KMS-11 (cell line): ENCODE results near the gene LSM10.

Experiments used
- H2AFZ ChIP-seq: fragments of 200-600 bp; sonication (generic); 2 replicates; pipeline ENCODE4 v1.6.1; 2016; ENCODE audit warnings: antibody characterized with exemption, mixed run types, low read depth
- H3K27ac ChIP-seq: fragments of 200-600 bp; sonication (generic); 2 replicates; pipeline ENCODE4 v1.6.1; 2016; ENCODE audit warnings: mild to moderate bottlenecking, mixed run types
- H3K27me3 ChIP-seq: fragments of 200-600 bp; sonication (generic); 2 replicates; pipeline ENCODE4 v1.6.1; 2017; ENCODE audit warnings: mild to moderate bottlenecking, low read depth, mixed run types, moderate library complexity; ENCODE audit not compliant: insufficient read depth
- H3K36me3 ChIP-seq: fragments of 200-600 bp; sonication (generic); 2 replicates; pipeline ENCODE4 v1.6.1; 2017; ENCODE audit warnings: mild to moderate bottlenecking, mixed run types; ENCODE audit not compliant: insufficient read depth
- H3K4me1 ChIP-seq: fragments of 200-600 bp; sonication (generic); 2 replicates; pipeline ENCODE4 v1.6.1; 2016; ENCODE audit warnings: mild to moderate bottlenecking, low read depth, mixed run types; ENCODE audit not compliant: poor library complexity, severe bottlenecking
- H3K4me2 ChIP-seq: fragments of 200-600 bp; sonication (generic); 2 replicates; pipeline ENCODE4 v1.7.0; 2016; ENCODE audit warnings: mild to moderate bottlenecking, mixed run types
- H3K4me3 ChIP-seq: fragments of 200-600 bp; sonication (generic); IDR thresholded peaks from 2 replicates; pipeline ENCODE4 v1.6.1; 2017; ENCODE audit warnings: low read depth, low read length, mixed read lengths; ENCODE audit not compliant: insufficient read depth
- H3K79me2 ChIP-seq: fragments of 200-600 bp; sonication (generic); 2 replicates; pipeline ENCODE4 v1.6.1; 2016; ENCODE audit warnings: low read depth, mixed run types; ENCODE audit not compliant: insufficient read depth
- H3K9ac ChIP-seq: fragments of 200-600 bp; sonication (generic); 2 replicates; pipeline ENCODE4 v1.6.1; 2016; ENCODE audit warnings: mild to moderate bottlenecking, mixed run types
- H4K20me1 ChIP-seq: fragments of 200-600 bp; sonication (generic); 2 replicates; pipeline ENCODE4 v1.6.1; 2016; ENCODE audit warnings: mild to moderate bottlenecking, mixed run types; ENCODE audit not compliant: insufficient read depth
- TF ChIP-seq, protein P1 (sequence below): fragments of 200-600 bp; sonication (generic); conservative IDR thresholded peaks from 2 replicates; pipeline ENCODE4 v1.6.1; 2017; ENCODE audit warnings: low read depth, mild to moderate bottlenecking, antibody characterized with exemption, low read length, moderate library complexity, mixed read lengths

LSM10 gene

DNA sequence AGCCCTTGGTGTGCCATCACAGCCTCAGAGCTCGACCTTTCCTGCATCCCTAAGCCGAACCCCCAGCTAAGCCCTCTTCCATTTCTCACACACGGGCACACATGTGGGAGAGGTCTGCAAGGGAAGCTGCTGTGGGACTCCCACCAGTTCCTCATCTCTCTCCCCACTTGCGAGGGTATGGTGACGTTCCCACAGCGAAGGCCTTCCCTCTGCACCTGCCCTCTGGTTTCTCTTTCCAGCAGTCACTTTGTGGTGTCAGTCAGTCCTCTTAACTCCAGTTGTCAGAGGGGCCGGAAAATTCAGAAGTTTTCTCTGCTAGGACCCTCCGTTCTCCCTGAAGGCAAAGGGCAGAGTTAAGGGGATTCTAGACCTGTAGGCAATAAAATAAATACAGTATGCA, 6.4 kb downstream of the LSM10 start:
- H3K4me2 ChIP-seq: no peak overlapping the region

DNA sequence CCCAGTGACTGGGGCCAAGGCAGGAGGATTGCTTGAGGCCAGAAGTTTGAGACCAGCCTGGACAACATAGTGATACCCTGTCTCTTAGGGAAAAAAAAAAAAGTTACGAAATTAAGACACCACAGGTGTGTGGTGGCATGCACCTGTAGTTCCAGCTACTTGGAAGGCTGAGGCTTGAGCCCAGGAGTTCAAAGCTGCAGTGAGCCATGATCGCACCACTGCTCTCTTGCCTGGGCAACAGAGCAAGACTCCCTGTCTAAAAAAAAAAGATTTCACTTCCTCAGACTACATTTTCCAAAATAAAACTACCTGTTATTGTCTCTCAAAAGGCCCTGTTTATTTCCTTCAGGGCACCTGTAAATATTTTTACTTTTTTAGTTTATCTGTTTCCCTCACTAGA, 7.3 kb downstream of the LSM10 start:
- Histone ChIP-seq H2AFZ (no peak overlapping the region), H3K79me2 (no peaks in the 10 kb centered on the region; the same call in 1 of the 2 replicates), H3K27ac (no peak overlapping the region), H3K4me3 (no peak overlapping the region), H3K4me2 (peak overlapping the region; percentile 3; the same call in 1 of the 2 replicates), H3K9ac (no peak overlapping the region), H3K36me3 (no peaks in the 10 kb centered on the region), H3K4me1 (peaks cover 37% of the 10 kb centered on the region), H4K20me1 (no peaks in the 10 kb centered on the region), H3K27me3 (no peaks in the 10 kb centered on the region)
- TF ChIP-seq, protein P1, sequence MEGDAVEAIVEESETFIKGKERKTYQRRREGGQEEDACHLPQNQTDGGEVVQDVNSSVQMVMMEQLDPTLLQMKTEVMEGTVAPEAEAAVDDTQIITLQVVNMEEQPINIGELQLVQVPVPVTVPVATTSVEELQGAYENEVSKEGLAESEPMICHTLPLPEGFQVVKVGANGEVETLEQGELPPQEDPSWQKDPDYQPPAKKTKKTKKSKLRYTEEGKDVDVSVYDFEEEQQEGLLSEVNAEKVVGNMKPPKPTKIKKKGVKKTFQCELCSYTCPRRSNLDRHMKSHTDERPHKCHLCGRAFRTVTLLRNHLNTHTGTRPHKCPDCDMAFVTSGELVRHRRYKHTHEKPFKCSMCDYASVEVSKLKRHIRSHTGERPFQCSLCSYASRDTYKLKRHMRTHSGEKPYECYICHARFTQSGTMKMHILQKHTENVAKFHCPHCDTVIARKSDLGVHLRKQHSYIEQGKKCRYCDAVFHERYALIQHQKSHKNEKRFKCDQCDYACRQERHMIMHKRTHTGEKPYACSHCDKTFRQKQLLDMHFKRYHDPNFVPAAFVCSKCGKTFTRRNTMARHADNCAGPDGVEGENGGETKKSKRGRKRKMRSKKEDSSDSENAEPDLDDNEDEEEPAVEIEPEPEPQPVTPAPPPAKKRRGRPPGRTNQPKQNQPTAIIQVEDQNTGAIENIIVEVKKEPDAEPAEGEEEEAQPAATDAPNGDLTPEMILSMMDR: no peak

More for the DNA sequence above, 6.4 kb downstream of the LSM10 start:
- no peak overlapping the region for H3K9ac ChIP-seq
- H3K4me3 ChIP-seq: no peak overlapping the region
- peaks cover 39% of the 10 kb centered on the region for H3K4me1 ChIP-seq
- H2AFZ ChIP-seq: no peak overlapping the region
- no peaks in the 10 kb centered on the region for H3K36me3 ChIP-seq
- no peaks in the 10 kb centered on the region for H3K27me3 ChIP-seq
- TF ChIP-seq, protein P1: no peak
- H4K20me1 ChIP-seq: no peaks in the 10 kb centered on the region
- H3K79me2 ChIP-seq: peaks cover 1% of the 10 kb centered on the region; the same call in 1 of the 2 replicates
- no peak overlapping the region for H3K27ac ChIP-seq

DNA sequence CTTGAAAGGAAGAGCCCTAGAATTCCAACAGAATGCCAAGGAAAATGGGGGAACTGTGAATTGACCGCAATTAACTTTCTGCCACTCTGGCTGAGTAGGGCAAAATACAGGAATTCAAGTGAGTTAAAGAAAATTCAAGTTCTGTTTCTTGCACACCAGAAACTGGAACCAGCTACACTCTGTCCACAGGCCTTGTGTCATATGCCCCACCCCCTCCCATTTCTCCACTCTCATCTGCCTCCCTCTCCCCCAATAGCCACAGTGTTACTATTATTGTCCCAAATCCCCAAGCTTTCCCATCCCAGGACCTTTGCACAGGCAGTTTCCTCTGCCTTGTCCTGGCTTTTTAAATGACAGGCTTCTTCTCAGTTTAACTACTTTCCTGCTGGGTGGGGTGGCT, 7.7 kb downstream of the LSM10 start:
- Histone ChIP-seq H3K27ac (no peak overlapping the region), H2AFZ (no peak overlapping the region), H3K4me1 (peaks cover 37% of the 10 kb centered on the region), H3K4me3 (no peak overlapping the region), H4K20me1 (no peaks in the 10 kb centered on the region), H3K9ac (no peak overlapping the region), H3K27me3 (no peaks in the 10 kb centered on the region), H3K36me3 (no peaks in the 10 kb centered on the region), H3K4me2 (no peak overlapping the region; the same call in 1 of the 2 replicates), H3K79me2 (peaks cover 3% of the 10 kb centered on the region; the same call in 1 of the 2 replicates)
- TF ChIP-seq, protein P1: no peak

DNA sequence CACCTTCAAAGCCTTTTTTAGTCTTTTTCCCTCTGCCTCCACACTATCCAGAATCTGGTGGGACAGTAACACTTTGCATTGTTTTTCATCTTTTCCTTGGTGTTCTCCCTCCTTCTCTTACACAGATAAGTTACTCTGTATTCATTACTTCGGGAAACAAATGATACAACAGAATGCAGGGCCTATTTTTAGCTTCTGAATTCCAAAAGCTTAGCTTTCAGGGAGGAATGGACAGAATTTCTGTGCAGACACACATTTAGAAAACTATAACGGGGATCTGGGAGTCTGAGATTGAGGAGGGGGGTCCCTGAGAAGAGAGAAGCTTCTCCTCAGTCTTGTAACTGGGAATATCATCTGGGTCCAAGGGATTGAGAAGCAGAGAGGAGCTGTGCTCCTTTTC, 8.4 kb downstream of the LSM10 start:
- Histone ChIP-seq H3K27ac (no peak overlapping the region; the same call in 1 of the 2 replicates), H3K27me3 (no peaks in the 10 kb centered on the region), H3K36me3 (no peaks in the 10 kb centered on the region), H3K4me3 (no peak overlapping the region), H3K4me1 (peaks cover 42% of the 10 kb centered on the region), H4K20me1 (no peaks in the 10 kb centered on the region), H3K4me2 (no peak overlapping the region), H3K79me2 (peaks cover 11% of the 10 kb centered on the region; the same call in 1 of the 2 replicates), H3K9ac (no peak overlapping the region), H2AFZ (no peak overlapping the region)
- TF ChIP-seq, protein P1: no peak
